NCI-H748 treated with DMSO at 0.1 percent for 48 hours (cell line): ENCODE data around the gene HIVEP3.

Experiments
- DNase-seq: peaks from one replicate; lab custom pipeline; 2025; lab: John Stamatoyannopoulos, UW

Gene HIVEP3

GRCh38 chr1:41892301-41892781 is 26.4 kb downstream of the HIVEP3 start:
- no peak for DNase-seq

DNA sequence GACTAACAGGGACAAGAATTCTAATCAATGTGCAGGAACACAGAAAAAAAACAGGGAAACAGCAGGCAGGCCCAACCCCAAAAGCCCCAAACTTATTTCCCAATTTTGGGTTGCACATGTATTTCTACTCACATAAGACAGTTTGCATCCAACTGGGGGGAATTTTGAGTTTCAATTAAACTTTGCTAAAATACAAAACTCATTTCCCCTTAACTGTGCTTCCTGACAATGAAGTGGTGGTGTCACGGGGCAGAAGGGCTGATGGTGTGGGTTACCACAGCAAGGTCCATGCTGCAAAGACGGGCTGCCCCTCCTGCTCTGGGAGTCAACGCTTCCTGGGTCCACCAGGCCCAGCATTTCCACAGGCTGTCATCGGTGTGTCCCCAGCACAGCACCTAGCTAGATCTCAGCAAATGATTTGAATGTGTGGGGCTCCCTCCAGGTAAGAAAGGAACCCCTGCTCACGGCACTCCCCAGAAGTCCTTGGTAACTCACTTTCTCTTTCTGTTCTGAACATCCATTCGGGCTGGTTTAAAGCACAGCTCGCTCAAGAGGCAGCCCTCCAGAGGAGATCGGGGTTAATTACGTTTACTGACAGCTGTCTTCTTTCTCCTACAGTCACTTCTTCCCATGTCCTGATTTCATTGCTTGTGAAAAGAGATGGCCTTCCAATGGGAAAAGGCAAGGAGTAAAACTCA is 27.4 kb downstream of the HIVEP3 start:
- DNase-seq = no peak

GRCh38 chr1:41890825-41891198 is 27.9 kb downstream of the HIVEP3 start:
- DNase-seq = no peak

DNA sequence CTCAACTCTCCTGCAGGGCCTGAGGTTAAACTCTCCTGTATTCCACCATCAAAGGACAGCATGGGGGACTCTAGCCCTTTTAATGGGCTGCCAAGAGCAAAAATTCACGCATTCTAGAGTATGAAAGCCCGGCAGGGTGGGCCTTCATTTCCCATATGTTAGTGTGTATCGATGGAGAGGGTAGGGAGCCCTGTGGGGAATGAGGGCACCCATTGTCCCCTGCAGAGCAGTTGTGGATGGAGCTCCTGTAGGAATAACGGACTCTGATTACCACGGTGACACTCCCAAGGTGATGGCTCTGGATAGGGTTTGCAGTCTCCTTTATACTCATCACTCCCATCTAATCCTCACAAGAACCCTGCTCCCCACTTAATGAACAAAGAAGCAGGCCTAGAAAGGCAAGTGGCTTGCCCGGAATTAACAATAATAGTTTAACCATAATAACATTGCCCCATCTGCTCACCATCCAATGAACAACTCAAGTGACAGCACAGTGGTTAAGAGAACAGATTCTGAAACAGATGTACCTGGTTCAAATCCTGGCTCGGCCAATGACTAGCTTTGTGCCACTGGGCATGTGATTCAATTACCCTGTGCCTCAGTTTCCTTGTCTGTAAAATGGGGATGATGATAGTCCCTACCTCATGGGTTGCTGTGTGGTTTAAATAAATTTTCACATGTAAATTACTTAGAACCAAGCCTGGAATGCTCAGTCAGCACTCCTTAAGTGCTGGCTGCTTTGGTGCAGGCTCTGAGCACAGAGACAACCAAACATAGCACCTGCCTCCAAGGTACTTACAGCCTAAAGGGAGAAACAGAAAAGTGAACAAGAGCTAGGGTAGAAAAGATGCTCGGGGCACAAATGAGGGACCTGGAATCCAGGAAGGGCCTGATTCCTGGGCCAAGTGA is 29.0 kb downstream of the HIVEP3 start:
- no peak for DNase-seq

- no peak for DNase-seq
Observed at GRCh38 chr1:41888756-41889155, 30.0 kb downstream of the HIVEP3 start.

- DNase-seq = no peak
Observed at GRCh38 chr1:41887365-41887764, 31.4 kb downstream of the HIVEP3 start.

GRCh38 chr1:41884256-41885230 is 34.2 kb downstream of the HIVEP3 start:
- DNase-seq = no peak

DNA sequence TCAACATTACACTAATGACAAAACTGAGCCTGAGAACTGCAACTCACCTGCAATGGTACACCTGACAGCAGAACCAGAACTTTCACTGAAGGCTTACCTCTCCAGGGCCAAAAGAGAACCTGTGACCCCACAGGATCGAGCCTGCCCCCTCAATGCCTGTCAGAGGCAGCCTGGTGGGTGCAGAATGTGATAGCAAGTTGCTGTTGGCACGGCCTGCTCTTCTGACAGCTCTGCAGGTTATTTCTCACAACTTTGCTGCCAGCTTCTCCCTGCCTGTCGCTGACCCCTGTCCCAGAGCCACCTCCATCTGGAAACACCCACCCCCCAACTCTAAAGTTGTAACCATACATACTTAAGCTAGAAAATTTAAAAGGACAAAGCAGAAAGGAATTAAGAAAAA is 35.2 kb downstream of the HIVEP3 start:
- no peak for DNase-seq

- no peak for DNase-seq
Observed at GRCh38 chr1:41882486-41882885, 36.2 kb downstream of the HIVEP3 start.

GRCh38 chr1:41882068-41882477 is 36.6 kb downstream of the HIVEP3 start:
- peak; percentile 100 for DNase-seq

DNA sequence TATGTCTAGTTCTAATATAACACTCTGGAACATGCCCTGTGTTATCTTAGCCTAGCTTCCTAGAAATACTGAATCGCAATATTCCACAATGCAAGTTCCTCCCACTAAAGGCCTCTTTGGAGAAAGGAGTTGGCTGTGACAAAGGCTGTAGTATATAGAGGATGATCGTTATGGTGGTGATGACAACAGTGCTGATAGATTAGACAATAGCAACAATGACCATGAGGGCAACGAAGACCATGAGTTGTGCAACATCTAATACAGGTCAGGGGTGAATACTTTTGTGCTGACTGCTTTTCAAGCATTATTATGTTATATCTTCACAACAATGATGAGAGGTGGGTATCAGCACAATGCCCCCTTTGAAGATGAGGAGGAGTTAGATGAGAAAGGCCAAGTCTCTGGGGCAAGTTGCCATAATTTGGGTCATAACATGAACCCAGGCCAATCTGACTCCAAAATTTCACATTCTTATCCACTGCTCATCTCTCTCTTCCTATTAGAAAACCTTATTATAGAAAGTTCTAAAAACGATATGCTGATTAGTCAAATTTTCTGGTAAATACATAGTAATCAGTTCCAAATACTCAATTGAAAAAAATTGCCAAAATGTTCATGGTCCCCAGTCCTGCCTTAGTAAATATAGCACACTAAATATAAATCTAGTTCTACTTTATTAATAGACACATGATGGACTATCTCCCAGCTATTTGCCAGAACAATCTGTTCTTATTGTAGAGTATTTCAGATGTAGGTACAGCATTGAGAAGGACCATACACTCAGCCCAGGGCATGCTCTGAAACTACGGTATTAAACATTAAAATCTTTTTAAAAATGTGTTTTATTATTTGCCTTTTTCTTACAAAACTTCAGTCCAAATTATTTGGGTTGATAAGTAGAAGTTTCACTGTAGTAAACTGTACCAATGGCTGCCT is 37.5 kb downstream of the HIVEP3 start:
- DNase-seq = peak; percentile 68

DNA sequence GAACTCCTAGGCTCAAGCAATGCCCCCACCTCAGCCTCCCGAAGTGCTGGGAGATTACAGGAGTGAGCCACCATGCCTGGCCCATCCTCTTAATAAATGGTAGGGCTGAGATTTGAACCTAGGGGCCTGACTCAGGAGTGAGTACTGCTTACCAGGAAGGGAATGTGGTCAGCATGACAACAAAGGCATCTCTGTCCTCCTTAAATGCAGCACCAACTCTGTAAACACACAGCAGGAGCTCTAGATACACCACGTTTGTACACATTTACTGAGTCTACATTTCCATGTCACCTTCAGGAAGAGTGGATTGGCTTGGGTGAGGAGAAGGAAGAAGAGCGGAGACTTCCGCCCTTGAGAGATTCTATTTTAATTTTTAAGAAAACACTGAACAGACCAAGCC is 38.5 kb downstream of the HIVEP3 start:
- DNase-seq = no peak

DNA sequence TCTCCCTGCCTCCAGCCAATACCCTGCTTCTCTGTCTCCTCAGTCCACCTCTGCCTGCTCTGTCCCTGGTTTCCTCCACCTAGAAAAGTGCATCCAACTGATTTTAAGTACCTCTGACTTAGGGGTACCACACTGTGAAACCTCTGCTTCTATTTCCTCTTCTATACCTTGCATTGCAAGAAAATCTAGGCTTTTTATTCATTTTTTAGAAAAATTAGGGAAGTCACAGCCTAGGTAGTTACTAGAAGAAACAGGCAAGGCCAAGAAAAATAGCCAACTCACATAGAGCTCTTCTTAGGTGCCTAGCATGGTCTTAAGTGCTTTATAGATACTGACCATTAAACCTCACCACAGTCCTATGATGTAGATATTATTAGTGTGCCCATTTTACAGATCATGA is 39.1 kb downstream of the HIVEP3 start:
- no peak for DNase-seq

DNA sequence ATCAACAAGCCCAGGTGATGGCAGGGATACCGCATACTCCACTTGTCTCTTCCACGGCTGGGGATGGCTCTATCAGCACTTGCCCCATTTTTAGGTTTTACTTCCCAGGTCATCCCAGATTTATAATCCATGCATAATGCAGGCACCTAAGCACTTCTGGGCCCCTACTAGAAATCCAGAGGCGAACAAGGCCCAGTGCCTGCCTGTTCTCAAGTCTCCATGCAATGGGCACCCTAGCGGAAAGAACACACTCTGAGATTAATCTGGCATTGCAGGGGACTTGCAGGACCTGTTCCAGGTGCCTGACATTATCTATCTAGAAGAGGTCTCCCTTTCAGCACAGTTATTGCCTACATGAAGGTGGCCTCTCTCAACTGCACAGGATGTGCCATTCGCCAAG is 39.8 kb downstream of the HIVEP3 start:
- no peak for DNase-seq

DNA sequence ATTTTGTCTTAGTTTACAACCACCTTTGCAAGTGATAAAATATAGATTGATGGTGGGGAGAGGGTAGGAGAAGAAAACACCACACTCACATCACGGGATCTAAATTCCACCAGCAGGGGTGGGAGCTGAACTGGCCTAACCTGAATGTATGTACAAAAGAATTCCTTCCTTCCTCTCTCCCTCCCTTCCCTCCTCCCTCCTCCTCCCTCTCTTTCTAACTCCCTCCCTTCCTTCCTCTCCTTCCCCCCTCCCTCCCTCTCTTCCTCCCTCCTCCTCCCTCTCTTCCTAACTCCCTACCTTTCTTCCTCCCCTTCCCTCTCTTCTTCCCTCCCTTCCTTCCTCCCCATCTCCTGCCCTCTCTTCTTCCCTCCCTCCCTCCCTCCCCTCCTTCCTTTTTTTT is 40.2 kb downstream of the HIVEP3 start:
- DNase-seq = no peak

DNA sequence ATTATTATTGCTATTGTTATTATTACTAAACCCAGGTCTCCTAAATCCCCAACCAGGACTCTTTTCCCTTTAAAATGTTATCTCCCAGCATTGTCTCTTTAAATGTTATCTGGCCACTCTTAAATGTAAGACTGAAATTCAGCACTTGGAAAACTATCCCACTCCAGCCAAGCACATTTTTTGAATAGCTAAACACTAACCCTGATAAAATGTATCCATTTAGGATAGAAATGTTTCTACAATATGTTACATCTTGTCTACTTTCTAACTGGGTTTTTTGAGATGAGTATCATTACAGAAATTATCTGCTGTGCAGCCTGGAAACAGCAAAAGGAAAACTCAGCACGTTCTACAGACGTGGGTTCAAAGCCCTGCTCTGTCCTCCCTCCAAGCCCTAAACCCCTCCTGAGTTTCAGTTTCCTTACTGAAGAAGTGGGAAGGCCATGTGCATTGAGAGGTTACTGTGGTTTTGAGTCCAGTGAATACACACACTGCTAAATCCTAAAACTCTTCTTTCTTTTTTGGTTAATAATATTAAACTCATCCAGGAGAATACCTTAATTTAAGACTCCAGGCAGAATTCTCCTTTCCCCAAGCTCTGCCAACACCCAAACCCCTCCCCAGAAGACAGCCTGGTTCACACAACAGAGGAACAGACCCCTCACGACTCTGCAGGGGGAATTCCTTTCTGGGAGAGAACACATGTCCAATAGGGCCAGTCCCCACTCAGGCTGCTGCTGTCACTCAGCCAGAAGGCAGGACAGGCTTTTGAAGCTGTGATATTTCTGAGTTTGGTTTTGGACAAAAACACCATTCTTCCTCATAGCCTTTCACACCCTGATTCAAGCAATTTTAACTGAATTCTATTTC is 41.9 kb downstream of the HIVEP3 start:
- DNase-seq = no peak

DNA sequence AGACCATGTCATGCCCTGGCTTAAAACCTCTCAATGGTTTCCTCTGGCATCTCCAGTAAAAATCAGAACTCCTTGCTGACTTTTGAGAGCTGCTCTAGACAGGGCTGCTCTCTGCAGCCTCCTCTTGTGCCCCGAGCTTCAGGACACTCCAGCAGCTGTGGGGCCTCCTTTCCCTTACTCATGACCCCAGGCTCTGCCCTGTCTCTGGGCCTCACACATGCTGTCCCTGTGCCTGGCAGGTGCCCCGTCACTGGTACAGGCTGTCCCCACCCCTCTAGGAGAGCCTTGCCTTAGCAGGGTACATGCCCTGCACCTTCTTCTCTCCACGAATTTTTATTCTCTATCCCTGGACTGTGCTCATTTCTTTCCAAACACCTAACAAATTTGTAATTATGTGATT is 43.2 kb downstream of the HIVEP3 start:
- DNase-seq = no peak

- no peak for DNase-seq
Observed at GRCh38 chr1:41874903-41875411, 43.8 kb downstream of the HIVEP3 start.

DNA sequence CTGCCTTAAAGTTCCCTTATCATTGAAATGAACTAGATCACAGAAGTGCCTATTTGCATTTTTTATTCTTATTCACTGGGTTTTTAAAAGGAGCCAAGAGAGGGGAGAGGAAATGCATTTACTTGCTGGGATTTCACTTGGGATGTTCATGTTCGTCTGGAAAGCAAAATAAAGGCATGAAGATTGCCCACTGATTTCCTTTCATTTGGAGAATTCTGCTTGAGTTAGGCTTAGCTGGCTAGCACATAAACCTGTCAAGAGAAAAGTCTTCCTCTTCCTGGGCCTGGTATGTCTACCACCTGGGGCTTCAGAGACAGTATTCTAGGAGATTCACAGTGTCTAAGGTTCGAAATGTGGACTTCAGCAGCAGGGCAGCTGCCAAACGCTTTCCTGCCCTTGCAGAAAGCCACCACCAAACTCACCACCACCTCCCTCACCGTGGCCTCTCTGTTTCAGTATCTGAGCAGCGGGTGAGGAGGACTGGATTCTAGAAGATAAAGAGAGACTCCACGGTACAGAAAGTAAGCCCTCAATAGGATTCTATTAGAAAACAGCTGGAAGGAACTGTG is 44.5 kb downstream of the HIVEP3 start:
- DNase-seq = no peak
